Lower leg skin (tissue), 4 donors: ENCODE results near the gene ADIPOR1. TPM values are rescaled to one million over a fixed set of nuclear protein-coding genes. Genes with fewer than 3 reads are reported as not detected.
"Not testable (repeated sequence)": the region's sequence is repeated elsewhere in the genome, so short reads cannot be mapped to it uniquely, and the experiment has no call there.

ENCODE experiments used
- DNase-seq, 2 donors: peaks; one replicate each; pipeline ENCODE4 v3.0.0-alpha.2; 2019; ENCODE audit warnings: low spot score in 2 of 2
- H3K4me3 ChIP-seq: fragments of 200-600 bp; sonication (generic); 2 replicates; pipeline ENCODE4 v1.5.1; 2017; ENCODE audit warnings: mild to moderate bottlenecking, low read depth; ENCODE audit not compliant: poor library complexity, severe bottlenecking
- POLR2A ChIP-seq, 2 donors: fragments of 450-650 bp; IDR thresholded peaks; one replicate each; pipeline ENCODE4 v1.6.1; 2016 to 2017; ENCODE audit warnings: antibody characterized with exemption in 2 of 2, mild to moderate bottlenecking in 1 of 2, moderate library complexity in 1 of 2
- WGBS, 2 donors: methylation state at CpG; one replicate each; pipeline ENCODE4 v1.1.5; 2018; 5-methylcytosine and 5-hydroxymethylcytosine counted together
- intact Hi-C: fragments of 100-400 bp; cut with DNase I; formaldehyde crosslinking; loops from one replicate; pipeline ENCODE4 v1.15.0; 2023; ENCODE audit warnings: low total_unique reads
- total RNA-seq, 4 donors: library from RNA; depleted of rRNA; stranded (reverse); fragments of >200 nt; gene quantifications; one replicate each; pipeline ENCODE4 v1.1.0, GENCODE V29; 2016
- TF ChIP-seq, protein P1 (sequence below), 3 donors: fragments of 450-650 bp; IDR thresholded peaks; one replicate each; pipeline ENCODE4 v1.5.1; 2016; ENCODE audit warnings: antibody characterized with exemption in 3 of 3, mild to moderate bottlenecking in 3 of 3, moderate library complexity in 2 of 3

Gene ADIPOR1
- total RNA-seq, 4 donors from 2014 or later, result 173 to 189 (median 176) TPM

DNA sequence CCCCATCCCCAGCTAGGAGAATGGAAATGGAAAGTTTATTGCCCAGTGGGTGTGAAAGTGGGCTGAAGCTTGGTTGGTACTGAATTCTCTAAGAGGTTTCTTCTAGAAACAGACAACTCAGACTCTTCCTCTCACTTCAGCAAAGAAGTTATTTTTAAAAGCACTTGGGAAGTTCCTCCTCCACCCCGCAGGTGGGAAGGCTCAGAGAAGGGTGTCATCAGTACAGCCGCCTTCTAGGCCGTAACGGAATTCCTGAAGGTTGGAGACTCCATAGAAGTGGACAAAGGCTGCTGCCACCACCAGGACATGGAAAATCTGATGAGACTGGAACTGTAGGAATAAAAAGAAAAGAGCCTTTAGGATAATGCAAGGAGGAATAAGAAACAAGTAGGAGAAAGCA, 16.7 kb downstream of the ADIPOR1 start:
- no peak overlapping the region for H3K4me3 ChIP-seq
- no peak for TF ChIP-seq POLR2A (IDR thresholded peaks at IDR 0.05)
- TF ChIP-seq, protein P1, sequence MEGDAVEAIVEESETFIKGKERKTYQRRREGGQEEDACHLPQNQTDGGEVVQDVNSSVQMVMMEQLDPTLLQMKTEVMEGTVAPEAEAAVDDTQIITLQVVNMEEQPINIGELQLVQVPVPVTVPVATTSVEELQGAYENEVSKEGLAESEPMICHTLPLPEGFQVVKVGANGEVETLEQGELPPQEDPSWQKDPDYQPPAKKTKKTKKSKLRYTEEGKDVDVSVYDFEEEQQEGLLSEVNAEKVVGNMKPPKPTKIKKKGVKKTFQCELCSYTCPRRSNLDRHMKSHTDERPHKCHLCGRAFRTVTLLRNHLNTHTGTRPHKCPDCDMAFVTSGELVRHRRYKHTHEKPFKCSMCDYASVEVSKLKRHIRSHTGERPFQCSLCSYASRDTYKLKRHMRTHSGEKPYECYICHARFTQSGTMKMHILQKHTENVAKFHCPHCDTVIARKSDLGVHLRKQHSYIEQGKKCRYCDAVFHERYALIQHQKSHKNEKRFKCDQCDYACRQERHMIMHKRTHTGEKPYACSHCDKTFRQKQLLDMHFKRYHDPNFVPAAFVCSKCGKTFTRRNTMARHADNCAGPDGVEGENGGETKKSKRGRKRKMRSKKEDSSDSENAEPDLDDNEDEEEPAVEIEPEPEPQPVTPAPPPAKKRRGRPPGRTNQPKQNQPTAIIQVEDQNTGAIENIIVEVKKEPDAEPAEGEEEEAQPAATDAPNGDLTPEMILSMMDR (IDR thresholded peaks at IDR 0.05), result no peak
- no peak for DNase-seq
- 71 to 80% methylated on average over 4 of the region's 4 CpGs for WGBS, 2 donors
- intact Hi-C loops, result no loop called here

DNA sequence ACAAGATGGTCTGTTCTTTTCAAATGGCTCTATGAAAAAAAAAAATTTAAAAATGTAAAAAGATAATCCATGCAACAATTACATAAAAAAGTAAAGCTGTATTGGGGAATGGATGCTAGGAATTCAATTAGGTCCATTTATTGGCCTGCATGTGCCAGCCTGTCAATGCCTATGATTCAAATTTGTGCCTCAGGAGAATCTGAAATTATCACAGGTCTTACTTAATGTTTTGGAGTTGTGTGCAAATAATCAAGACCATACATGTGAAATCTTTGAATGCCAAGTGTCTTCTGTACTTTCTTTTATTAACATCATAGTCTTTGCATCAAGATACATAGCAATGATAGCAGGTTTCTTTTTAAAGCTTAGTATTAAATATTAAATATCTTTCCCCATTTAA, 17.6 kb downstream of the ADIPOR1 start:
- H3K4me3 ChIP-seq, result no peak overlapping the region
- no peak for TF ChIP-seq POLR2A (IDR thresholded peaks at IDR 0.05)
- TF ChIP-seq, protein P1 (IDR thresholded peaks at IDR 0.05), result no peak
- intact Hi-C loops, result no loop called here
- DNase-seq, result no peak

GRCh38 chr1:202938287-202938925, 19.7 kb downstream of the ADIPOR1 start:
- WGBS, 2 donors, result 54 to 63% methylated on average over 5 of the region's 5 CpGs
- intact Hi-C loops, result no loop called here
- DNase-seq, result no peak
- H3K4me3 ChIP-seq, result no peak overlapping the region
- no peak for TF ChIP-seq POLR2A (IDR thresholded peaks at IDR 0.05)
- TF ChIP-seq, protein P1 (IDR thresholded peaks at IDR 0.05), result no peak

GRCh38 chr1:202936409-202936808, 21.7 kb downstream of the ADIPOR1 start:
- WGBS, 2 donors, result 89 to 91% methylated on average over 1 to 2 of the region's 6 CpGs
- intact Hi-C loops, DNase-seq, H3K4me3 ChIP-seq: not testable (repeated sequence)

DNA sequence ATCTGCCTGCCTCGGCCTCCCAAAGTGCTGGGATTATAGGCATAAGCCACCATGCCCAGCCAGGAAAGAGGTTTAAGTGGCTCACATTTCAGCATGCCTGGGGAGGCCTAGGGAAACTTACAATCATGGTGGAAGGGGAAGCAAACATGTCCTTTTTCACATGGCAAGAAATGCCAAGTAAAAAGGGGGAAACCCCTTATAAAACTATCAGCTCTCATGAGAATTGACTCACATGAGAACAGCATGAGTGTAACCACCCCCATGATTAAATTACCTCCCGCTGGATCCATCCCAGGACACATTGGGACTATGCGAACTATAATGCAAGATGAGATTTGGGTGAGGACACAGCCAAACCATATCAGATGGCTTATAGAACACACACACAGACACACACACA, 22.3 kb downstream of the ADIPOR1 start:
- intact Hi-C loops, result no loop called here
- no peak overlapping the region for H3K4me3 ChIP-seq
- no peak for DNase-seq
- WGBS, 2 donors, result 78 to 82% methylated on average over 3 of the region's 3 CpGs
- no peak for TF ChIP-seq POLR2A (IDR thresholded peaks at IDR 0.05)
- TF ChIP-seq, protein P1 (IDR thresholded peaks at IDR 0.05), result no peak

- intact Hi-C loops, result no loop called here
Observed at GRCh38 chr1:202934755-202935154, 23.4 kb downstream of the ADIPOR1 start.

More at GRCh38 chr1:202934755-202935154, 23.4 kb downstream of the ADIPOR1 start:
- TF ChIP-seq, protein P1 (IDR thresholded peaks at IDR 0.05), result no peak
- no peak for TF ChIP-seq POLR2A (IDR thresholded peaks at IDR 0.05)
- 91% methylated on average over 3 of the region's 3 CpGs for WGBS, 2 donors
- DNase-seq, result no peak
- H3K4me3 ChIP-seq, result no peak overlapping the region
